Measurements from ENCODE around the gene CD247. TPM values are rescaled to one million over a fixed set of nuclear protein-coding genes. Genes with fewer than 3 reads are reported as not detected.

Gene CD247
- total and polyA plus RNA-seq, 2 of the 13 experiments (the other 11 are each of a cell fraction or from before 2014, with no cell fraction given): 0.20 TPM; not detected in 1

GRCh38 chr1:167455786-167456446 lies 62.4 kb downstream of the CD247 start (continued):
- TF ChIP-seq AKNA (CRISPR knock-in tag; IDR thresholded peaks at IDR 0.05; ENCODE audit: borderline replicate concordance) (no peak), FOXA3 (CRISPR knock-in tag; IDR thresholded peaks at IDR 0.05) (no peak), SALL2 (CRISPR knock-in tag; IDR thresholded peaks at IDR 0.05) (no peak)

GRCh38 chr1:167454894-167455785 lies 63.2 kb downstream of the CD247 start:
- peak overlapping the region; percentile 31; the same call in 1 of the 2 replicates for H3K9ac ChIP-seq (ENCODE audit: insufficient read depth, low read depth, low read length)
- DNase-seq (ENCODE audit: low spot score) (no peak), ATAC-seq (peak; percentile 74), FAIRE-seq (no peak)
- no peaks in the 10 kb centered on the region for H4K20me1 ChIP-seq (ENCODE audit: insufficient read depth, low read length)
- no peaks in the 10 kb centered on the region for H3K79me2 ChIP-seq (ENCODE audit: insufficient read depth, low read length)
- H3K27me3 ChIP-seq (ENCODE audit: control insufficient read depth in 1 of 2, insufficient read depth in 2 of 2, low read length in 2 of 2): peaks cover 7 to 49% of the 10 kb centered on the region in 2 experiments
- peaks cover 6% of the 10 kb centered on the region for H3K4me1 ChIP-seq (ENCODE audit: insufficient read depth, low read length)
- H3K4me3 ChIP-seq (replicated peaks in 1 of 3; ENCODE audit: insufficient read depth in 1 of 3, low read depth in 2 of 3, low read length in 3 of 3): peak overlapping the region; percentile 66 to 79 (median 68)
- CTCF ChIA-PET (ENCODE audit: low intra/inter-chr PET ratio, low total read pairs): no interaction called here
- POLR2A ChIA-PET: no interaction called here
- no peaks in the 10 kb centered on the region for H3K9me3 ChIP-seq (ENCODE audit: low read length)
- intact Hi-C loops (cut with micrococcal nuclease; ENCODE audit: unreplicated experiment): loop anchor here (5.0 kb wide), 1 partner anchor 388 kb away; no protein-coding TSS in a partner anchor
- no peaks in the 10 kb centered on the region for H3K36me3 ChIP-seq (replicated peaks in 1 of 2; ENCODE audit: control insufficient read depth in 1 of 2, insufficient read depth in 2 of 2, low read length in 2 of 2)
- in situ Hi-C loops (cut with HindIII; ENCODE audit: extremely low pct_ligation_motif_present, low pct_unique_long_range_greater_than_20kb): no loop called here
- BruUV-seq (replicated peaks): no TSS peak
- 0% methylated on average over 11 of the region's 85 CpGs for WGBS (ENCODE audit: low lambda C conversion rate)
- no peak overlapping the region for H2AFZ ChIP-seq (ENCODE audit: low read length)
- H3K4me2 ChIP-seq (ENCODE audit: low read depth, low read length): peak overlapping the region; percentile 90
- H3K27ac ChIP-seq (ENCODE audit: extremely low read length, insufficient read depth, low read length): no peak overlapping the region
- TF ChIP-seq GATAD1 (CRISPR knock-in tag; IDR thresholded peaks at IDR 0.05) (no peak), SKI (IDR thresholded peaks at IDR 0.05; ENCODE audit: partially characterized antibody) (no peak), HIVEP1 (CRISPR knock-in tag; IDR thresholded peaks at IDR 0.05) (0 out of 2 replicates have a peak, but pooled peaks have one; percentile 31), SALL1 (CRISPR knock-in tag; IDR thresholded peaks at IDR 0.05) (peak; percentile 29; the same call in 1 of the 2 replicates), HIC2 (CRISPR knock-in tag; IDR thresholded peaks at IDR 0.05; ENCODE audit: low read depth) (no peak), ZNF513 (CRISPR knock-in tag; conservative IDR thresholded peaks at IDR 0.05) (no peak), ZNF777 (CRISPR knock-in tag; IDR thresholded peaks at IDR 0.05) (peak; percentile 83), POLR2AphosphoS2 (IDR thresholded peaks at IDR 0.05; ENCODE audit: low read depth, low read length) (no peak), SMC3 (IDR thresholded peaks at IDR 0.05; ENCODE audit: low read length) (no peak), ZMYM4 (CRISPR knock-in tag; IDR thresholded peaks at IDR 0.05) (peak; percentile 16; the same call in 1 of the 2 replicates), MIXL1 (CRISPR knock-in tag; IDR thresholded peaks at IDR 0.05) (no peak)
